IMR-90 (cell line): ENCODE data around the gene IL1RAPL1. TPM values are rescaled to one million over a fixed set of nuclear protein-coding genes. Genes with fewer than 3 reads are reported as not detected.

Experiments used
- ATAC-seq: fragments of 200-7000 bp; cut with Tn5 transposase; 2 replicates; pipeline ENCODE4 v1.9.1; 2020; ENCODE audit warnings: low read depth, mild to moderate bottlenecking, moderate library complexity
- BruUV-seq: library from RNA; stranded (reverse); fragments of 400-500 nt; replicated peaks from 2 replicates; lab custom pipeline; 2021; lab: Mats Ljungman, UMichigan
- CTCF ChIA-PET: fragments of 300-600 bp; formaldehyde crosslinking; extraction: SDS; loops from one replicate; lab custom pipeline; 2021; ENCODE audit warnings: antibody characterized with exemption; lab: Yijun Ruan, JAX
- POLR2A ChIA-PET: fragments of 300-600 bp; sonication (Branson Sonifier 250); formaldehyde crosslinking; loops from one replicate; lab custom pipeline; 2022; ENCODE audit warnings: antibody characterized with exemption; ENCODE audit not compliant: unreplicated experiment; lab: Charles Lee
- DNase-seq: peaks from one replicate; pipeline ENCODE4 v3.0.0; 2013
- H2AFZ ChIP-seq: replicated peaks from 2 replicates; pipeline ENCODE3; 2013; ENCODE audit warnings: low read length, mild to moderate bottlenecking; ENCODE audit not compliant: poor library complexity
- H2AK5ac ChIP-seq: 2 replicates; pipeline ENCODE4 v1.6.1; 2013; ENCODE audit warnings: low read depth, low read length, inconsistent platforms
- H2AK9ac ChIP-seq: replicated peaks from 2 replicates; pipeline ENCODE3; 2013; ENCODE audit warnings: mild to moderate bottlenecking, low read depth, low read length, moderate library complexity; ENCODE audit not compliant: poor library complexity
- H2BK120ac ChIP-seq: 2 replicates; pipeline ENCODE4 v1.6.1; 2013; ENCODE audit warnings: low read depth, low read length, inconsistent platforms
- H2BK15ac ChIP-seq: 3 replicates; pipeline ENCODE4 v1.6.1; 2013; ENCODE audit warnings: low read depth, low read length, inconsistent platforms
- H2BK20ac ChIP-seq: 2 replicates; pipeline ENCODE4 v1.6.1; 2013; ENCODE audit warnings: low read depth, mild to moderate bottlenecking, inconsistent platforms, low read length, moderate library complexity
- H2BK5ac ChIP-seq: 2 replicates; pipeline ENCODE4 v1.6.1; 2013; ENCODE audit warnings: mild to moderate bottlenecking, low read depth, low read length, inconsistent platforms; ENCODE audit not compliant: poor library complexity, severe bottlenecking
- H3K14ac ChIP-seq: replicated peaks from 2 replicates; pipeline ENCODE4 v1.6.1; 2013; ENCODE audit warnings: low read depth, low read length, inconsistent platforms
- H3K18ac ChIP-seq: 2 replicates; pipeline ENCODE4 v1.6.1; 2013; ENCODE audit warnings: low read depth, low read length, control low read depth
- H3K23ac ChIP-seq: 2 replicates; pipeline ENCODE4 v1.6.1; 2013; ENCODE audit warnings: low read depth, low read length, inconsistent platforms
- H3K27ac ChIP-seq: 2 replicates; pipeline ENCODE4 v1.5.1; 2013; ENCODE audit warnings: mild to moderate bottlenecking, control low read depth, low read length; ENCODE audit not compliant: insufficient read depth
- H3K27me3 ChIP-seq: 2 replicates; pipeline ENCODE4 v1.6.1; 2013; ENCODE audit warnings: low read length; ENCODE audit not compliant: control insufficient read depth, insufficient read depth
- H3K36me3 ChIP-seq: 2 replicates; pipeline ENCODE4 v1.6.1; 2013; ENCODE audit warnings: low read length, mixed read lengths; ENCODE audit not compliant: control insufficient read depth, insufficient read depth
- H3K4ac ChIP-seq: 2 replicates; pipeline ENCODE4 v1.6.1; 2013; ENCODE audit warnings: low read depth, low read length, inconsistent platforms
- H3K4me1 ChIP-seq: 2 replicates; pipeline ENCODE4 v1.6.1; 2013; ENCODE audit warnings: low read length, mixed read lengths; ENCODE audit not compliant: control insufficient read depth, insufficient read depth
- H3K4me2 ChIP-seq: 2 replicates; pipeline ENCODE4 v1.6.1; 2013; ENCODE audit warnings: low read depth, mild to moderate bottlenecking, control low read depth, low read length, moderate library complexity
- H3K4me3 ChIP-seq: 2 replicates; pipeline ENCODE4 v1.5.1; 2013; ENCODE audit warnings: low read depth, mild to moderate bottlenecking, control low read depth, low read length, moderate library complexity; ENCODE audit not compliant: insufficient read depth
- H3K56ac ChIP-seq: 2 replicates; pipeline ENCODE4 v1.6.1; 2013; ENCODE audit warnings: low read length, inconsistent platforms; ENCODE audit not compliant: insufficient read depth; ENCODE audit errors: extremely low read depth
- H3K79me1 ChIP-seq, 2 experiments: 2 replicates each; pipeline ENCODE4 v1.6.1; 2013; ENCODE audit warnings: low read length in 2 of 2, inconsistent platforms in 1 of 2, low read depth in 1 of 2
- H3K9ac ChIP-seq: 2 replicates; pipeline ENCODE4 v1.6.1; 2013; ENCODE audit warnings: low read depth, low read length, control low read depth
- H3K9me1 ChIP-seq: 2 replicates; pipeline ENCODE4 v1.6.1; 2013; ENCODE audit warnings: low read length, inconsistent platforms; ENCODE audit not compliant: insufficient read depth
- H3K9me3 ChIP-seq: 2 replicates; pipeline ENCODE4 v1.6.1; 2013; ENCODE audit warnings: low read length; ENCODE audit not compliant: control insufficient read depth, insufficient read depth
- H4K20me1 ChIP-seq: 2 replicates; pipeline ENCODE4 v1.6.1; 2013; ENCODE audit warnings: low read length, inconsistent platforms; ENCODE audit not compliant: insufficient read depth
- H4K5ac ChIP-seq: 2 replicates; pipeline ENCODE4 v1.6.1; 2013; ENCODE audit warnings: mild to moderate bottlenecking, low read depth, low read length, control low read depth
- H4K8ac ChIP-seq, 2 experiments: 2 replicates each; pipeline ENCODE4 v1.6.1; 2013; ENCODE audit warnings: low read depth in 2 of 2, low read length in 2 of 2, control low read depth in 1 of 2, inconsistent platforms in 1 of 2
- H4K91ac ChIP-seq: 2 replicates; pipeline ENCODE4 v1.6.1; 2013; ENCODE audit warnings: low read depth, low read length, inconsistent platforms; ENCODE audit not compliant: insufficient read depth
- CHD1 ChIP-seq: IDR thresholded peaks from 2 replicates; pipeline ENCODE4 v1.6.1; 2012; ENCODE audit warnings: low read depth, low read length, improper control_type of control experiment
- WGBS, 2 experiments: methylation state at CpG; one replicate each; pipeline versions ENCODE4 v1.1.5 to v1.1.7; 2013; ENCODE audit warnings: missing lambda C conversion rate in 2 of 2; ENCODE audit not compliant: insufficient read length in 1 of 2; ENCODE audit errors: extremely low coverage in 2 of 2; 5-methylcytosine and 5-hydroxymethylcytosine counted together
- dilution Hi-C: fragments of 300-500 bp; cut with HindIII; formaldehyde crosslinking; loops from one replicate; pipeline ENCODE4 v1.14.3; 2018; ENCODE audit warnings: low sequenced_read_pairs; ENCODE audit not compliant: unreplicated experiment
- in situ Hi-C: fragments of 300-500 bp; cut with MboI; formaldehyde crosslinking; loops from 3 replicates; pipeline ENCODE4 v1.14.3; 2019; ENCODE audit warnings: low sequenced_read_pairs, inconsistent platforms, mixed read lengths
- intact Hi-C: fragments of 100-400 bp; cut with micrococcal nuclease; formaldehyde crosslinking; loops from 2 replicates; pipeline ENCODE4 v1.10.0; 2022
- polyA plus RNA-seq, 3 experiments: library from polyadenylated mRNA; depleted of rRNA; stranded (reverse); fragments of >200 nt; gene quantifications; 2 replicates each; pipeline ENCODE4 v1.2.3, GENCODE V29; 2012; ENCODE audit warnings: low replicate concordance in 1 of 3
- total RNA-seq: library from RNA; depleted of rRNA; stranded (reverse); fragments of >200 nt; gene quantifications from 2 replicates; pipeline ENCODE4 v1.2.3, GENCODE V29; 2012

The IL1RAPL1 gene
- total and polyA plus RNA-seq, 2 of the 4 experiments (the other 2 are of a cell fraction): 1.5 to 9.0 TPM

GRCh38 chrX:29842552-29842951 is 1255.3 kb downstream of the IL1RAPL1 start:
- Histone ChIP-seq H3K79me1 (no peaks in the 10 kb centered on the region), H3K23ac (no peak overlapping the region), H2AK5ac (no peak overlapping the region), H2AK9ac (no peak overlapping the region), H3K4me2 (no peak overlapping the region), H2AFZ (no peak overlapping the region), H4K91ac (no peak overlapping the region), H3K27ac (no peak overlapping the region), H3K56ac (no peak overlapping the region), H4K5ac (no peak overlapping the region), H3K4ac (no peak overlapping the region), H2BK20ac (no peak overlapping the region), H4K8ac (no peak overlapping the region), H3K27me3 (no peaks in the 10 kb centered on the region), H3K36me3 (no peaks in the 10 kb centered on the region), H3K9me3 (no peaks in the 10 kb centered on the region), H4K20me1 (no peaks in the 10 kb centered on the region), H3K4me1 (no peaks in the 10 kb centered on the region; the same call in 1 of the 2 replicates), H3K4me3 (no peak overlapping the region), H3K14ac (no peak overlapping the region), H2BK5ac (no peak overlapping the region), H3K9ac (no peak overlapping the region), H3K9me1 (no peaks in the 10 kb centered on the region), H2BK120ac (no peak overlapping the region), H3K18ac (no peak overlapping the region), H2BK15ac (no peak overlapping the region)
- DNase-seq (no peak), ATAC-seq (no peak)
- TF ChIP-seq CHD1: no peak
- dilution Hi-C loops (no loop called here), in situ Hi-C loops (no loop called here), intact Hi-C loops (no loop called here)
- POLR2A ChIA-PET: no interaction called here
- CTCF ChIA-PET: no interaction called here
- BruUV-seq: no TSS peak
- WGBS, 2 experiments: no CpG with 5 or more reads among the region's 4 CpGs
